Activated naive CD4-positive, alpha-beta T cell (primary cell): Measurements from ENCODE around the gene PIK3C2G.
"Not testable (repeated sequence)": the region's sequence is repeated elsewhere in the genome, so short reads cannot be mapped to it uniquely, and the experiment has no call there.

Experiments used
- DNase-seq, 4 experiments: peaks; one replicate each; lab custom pipeline; 2025; lab: John Stamatoyannopoulos, UW

The PIK3C2G gene, protein sequence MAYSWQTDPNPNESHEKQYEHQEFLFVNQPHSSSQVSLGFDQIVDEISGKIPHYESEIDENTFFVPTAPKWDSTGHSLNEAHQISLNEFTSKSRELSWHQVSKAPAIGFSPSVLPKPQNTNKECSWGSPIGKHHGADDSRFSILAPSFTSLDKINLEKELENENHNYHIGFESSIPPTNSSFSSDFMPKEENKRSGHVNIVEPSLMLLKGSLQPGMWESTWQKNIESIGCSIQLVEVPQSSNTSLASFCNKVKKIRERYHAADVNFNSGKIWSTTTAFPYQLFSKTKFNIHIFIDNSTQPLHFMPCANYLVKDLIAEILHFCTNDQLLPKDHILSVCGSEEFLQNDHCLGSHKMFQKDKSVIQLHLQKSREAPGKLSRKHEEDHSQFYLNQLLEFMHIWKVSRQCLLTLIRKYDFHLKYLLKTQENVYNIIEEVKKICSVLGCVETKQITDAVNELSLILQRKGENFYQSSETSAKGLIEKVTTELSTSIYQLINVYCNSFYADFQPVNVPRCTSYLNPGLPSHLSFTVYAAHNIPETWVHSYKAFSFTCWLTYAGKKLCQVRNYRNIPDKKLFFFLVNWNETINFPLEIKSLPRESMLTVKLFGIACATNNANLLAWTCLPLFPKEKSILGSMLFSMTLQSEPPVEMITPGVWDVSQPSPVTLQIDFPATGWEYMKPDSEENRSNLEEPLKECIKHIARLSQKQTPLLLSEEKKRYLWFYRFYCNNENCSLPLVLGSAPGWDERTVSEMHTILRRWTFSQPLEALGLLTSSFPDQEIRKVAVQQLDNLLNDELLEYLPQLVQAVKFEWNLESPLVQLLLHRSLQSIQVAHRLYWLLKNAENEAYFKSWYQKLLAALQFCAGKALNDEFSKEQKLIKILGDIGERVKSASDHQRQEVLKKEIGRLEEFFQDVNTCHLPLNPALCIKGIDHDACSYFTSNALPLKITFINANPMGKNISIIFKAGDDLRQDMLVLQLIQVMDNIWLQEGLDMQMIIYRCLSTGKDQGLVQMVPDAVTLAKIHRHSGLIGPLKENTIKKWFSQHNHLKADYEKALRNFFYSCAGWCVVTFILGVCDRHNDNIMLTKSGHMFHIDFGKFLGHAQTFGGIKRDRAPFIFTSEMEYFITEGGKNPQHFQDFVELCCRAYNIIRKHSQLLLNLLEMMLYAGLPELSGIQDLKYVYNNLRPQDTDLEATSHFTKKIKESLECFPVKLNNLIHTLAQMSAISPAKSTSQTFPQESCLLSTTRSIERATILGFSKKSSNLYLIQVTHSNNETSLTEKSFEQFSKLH (N-terminal part only)

DNA sequence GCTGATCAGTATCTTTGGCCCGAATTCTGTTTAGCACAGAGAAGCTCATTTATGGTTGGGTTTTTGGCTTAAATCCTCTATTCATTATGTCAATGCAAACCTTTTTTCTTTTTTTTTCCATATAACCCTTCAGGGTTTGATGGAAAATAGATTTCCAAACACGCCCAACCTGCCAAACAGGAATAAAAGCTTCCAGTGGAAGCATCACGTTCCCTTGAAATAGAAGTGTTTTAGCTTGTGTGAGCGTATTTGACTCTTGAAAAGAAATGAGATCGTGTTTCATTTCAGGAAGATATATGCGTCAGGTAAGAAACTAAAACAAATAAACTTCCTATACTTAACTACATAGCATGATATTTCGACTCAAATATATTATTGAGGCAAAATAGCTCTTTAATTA, at the start of gene PIK3C2G:
PIK3C2G (plus strand) TSS at position 246 of the 400 bp plus-strand sequence. CDS start 20,564 bp downstream, outside the sequence.
- DNase-seq, result no peak

DNA sequence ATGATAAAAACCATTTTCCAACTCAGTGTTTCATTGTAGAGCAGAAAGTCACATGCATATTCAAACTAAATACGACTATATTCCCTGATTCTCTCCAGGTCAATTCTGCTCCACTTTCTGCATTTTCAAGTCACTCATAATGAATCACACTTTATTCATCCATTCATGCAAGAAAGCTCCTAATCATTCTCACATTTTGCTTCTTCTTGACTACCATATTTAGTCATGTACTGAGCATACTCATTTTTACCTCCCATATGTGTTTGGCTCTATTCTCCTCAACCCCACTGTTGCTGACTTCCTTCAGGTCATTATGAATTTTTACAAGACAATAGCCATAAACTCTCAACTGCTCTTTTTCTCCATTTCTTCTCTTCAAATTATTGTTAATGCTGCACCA, 43.4 kb upstream of the PIK3C2G start:
- no peak for DNase-seq

DNA sequence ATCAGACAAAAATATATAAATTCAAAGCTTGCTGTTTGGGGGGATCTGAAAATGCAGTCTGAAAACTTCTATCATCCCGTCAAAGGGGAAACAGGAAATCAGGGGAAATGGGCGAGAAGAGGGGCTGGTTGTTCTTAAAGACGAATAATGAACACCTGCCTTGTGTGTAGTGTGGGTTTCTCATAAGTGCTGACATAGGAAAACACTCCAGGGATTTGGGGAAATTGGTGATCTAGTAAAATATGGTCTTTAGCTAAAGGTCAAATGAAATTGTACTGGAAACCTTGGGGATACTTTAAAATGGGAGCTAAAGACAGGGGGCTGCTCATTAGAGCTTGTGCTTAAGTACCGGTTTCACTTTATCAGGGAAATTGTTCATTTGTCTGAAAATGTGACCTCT, 39.6 kb upstream of the PIK3C2G start:
- no peak for DNase-seq

DNA sequence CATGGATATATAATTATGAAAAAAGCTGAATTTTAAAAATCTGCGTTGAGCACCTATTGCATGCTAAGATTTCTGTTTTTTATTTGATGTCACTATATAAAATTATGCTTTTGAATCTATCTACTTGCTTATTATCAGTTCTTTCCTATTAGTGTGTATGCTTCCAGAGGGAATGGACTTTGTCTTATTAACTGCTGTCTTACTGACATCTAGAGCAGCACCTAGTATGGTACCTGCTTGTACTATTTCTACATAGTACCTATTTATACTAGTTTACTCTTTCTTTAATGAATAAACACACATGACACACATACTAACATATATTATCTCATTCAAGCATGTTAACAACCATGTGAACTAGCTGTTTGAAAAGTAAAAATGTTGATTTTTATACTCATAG, 38.6 kb upstream of the PIK3C2G start:
- DNase-seq, result no peak

DNA sequence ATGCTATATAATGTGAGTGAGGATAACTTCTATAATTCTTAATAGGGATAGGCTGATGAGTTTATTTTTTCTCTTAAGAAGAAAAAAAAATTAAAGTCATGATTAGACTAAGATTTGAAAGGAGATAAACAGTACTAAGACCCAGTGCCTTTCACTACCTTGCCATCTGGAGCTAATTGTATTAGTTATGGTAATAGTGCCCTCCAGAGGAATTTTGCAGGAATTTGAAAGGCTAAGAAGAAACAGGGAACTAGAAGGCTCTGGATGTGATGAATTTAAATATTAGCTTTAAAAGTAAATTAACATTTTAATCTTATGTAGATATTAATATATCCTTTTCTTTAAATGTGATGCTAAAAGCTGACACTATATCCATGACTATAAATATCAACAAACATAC, 36.6 kb upstream of the PIK3C2G start:
- DNase-seq, result no peak

DNA sequence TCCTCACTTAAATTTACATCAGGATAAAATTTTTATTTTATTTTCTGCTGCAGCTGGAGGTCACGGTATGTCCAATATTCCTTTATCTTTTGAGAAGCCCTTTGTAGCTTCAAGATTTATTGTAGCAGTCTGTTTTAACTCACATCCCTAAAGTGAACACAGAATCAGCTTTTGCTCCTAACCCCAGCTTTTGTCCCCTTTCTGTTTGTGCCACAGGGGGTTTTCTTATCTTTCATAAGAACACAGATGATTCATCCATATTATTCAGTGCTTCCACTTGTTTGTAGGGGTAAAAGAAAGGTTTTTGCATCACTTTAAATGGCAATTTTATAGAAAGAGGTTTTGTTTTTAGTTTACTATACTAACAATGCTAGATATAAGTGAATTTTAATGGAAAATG, 21.8 kb upstream of the PIK3C2G start:
- no peak for DNase-seq

DNA sequence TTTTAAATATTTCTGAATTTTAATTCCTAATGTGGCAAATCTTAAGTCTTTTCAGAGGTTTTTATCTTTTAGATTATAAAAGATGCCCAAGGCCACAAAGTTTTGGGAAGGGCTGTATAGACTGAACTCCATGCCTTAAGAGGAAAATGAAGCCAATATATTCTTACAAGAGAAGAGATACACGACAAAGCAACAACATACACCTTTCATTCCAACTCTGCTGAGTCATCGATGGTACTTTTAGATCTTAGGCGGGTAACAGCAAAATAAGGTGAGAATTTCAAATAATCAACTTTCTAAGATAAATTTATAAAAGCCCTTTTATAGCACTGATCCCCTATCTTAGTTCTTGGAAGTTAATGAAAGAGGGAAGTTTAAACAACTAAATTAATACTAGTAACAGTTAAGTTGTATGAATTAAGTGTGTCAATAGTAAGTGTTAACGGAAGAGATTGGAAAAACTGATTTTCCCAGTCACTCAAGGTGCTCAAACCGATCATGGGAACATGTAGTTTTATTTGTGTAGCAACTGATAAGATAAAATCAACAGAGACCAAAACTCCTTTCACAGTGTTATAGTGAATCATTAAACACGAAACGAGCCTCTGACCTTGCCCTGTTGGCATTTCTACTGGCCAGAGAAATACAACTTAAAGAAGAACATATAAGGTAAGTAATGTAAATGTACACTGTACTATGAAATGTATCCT, 18.8 kb upstream of the PIK3C2G start:
- DNase-seq, result no peak

DNA sequence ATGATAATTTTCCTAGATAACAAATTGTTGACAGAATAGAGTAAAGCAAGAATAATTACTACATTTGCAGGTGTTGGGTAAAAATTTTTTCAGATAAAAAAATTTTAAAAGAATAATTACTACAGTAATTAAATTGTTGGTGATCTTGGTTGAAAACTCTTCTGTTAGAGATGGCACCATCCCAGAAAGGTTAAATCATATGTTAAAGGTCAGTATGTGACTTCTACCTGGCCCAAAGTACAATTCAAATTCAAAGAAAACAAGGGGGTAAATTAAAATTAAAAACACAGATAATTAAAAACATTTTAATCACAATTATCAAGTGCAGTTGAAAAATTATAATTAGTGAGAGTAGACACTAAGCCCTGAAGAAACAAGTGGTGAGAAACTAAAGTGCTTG, 18.1 kb upstream of the PIK3C2G start:
- DNase-seq, result no peak

DNA sequence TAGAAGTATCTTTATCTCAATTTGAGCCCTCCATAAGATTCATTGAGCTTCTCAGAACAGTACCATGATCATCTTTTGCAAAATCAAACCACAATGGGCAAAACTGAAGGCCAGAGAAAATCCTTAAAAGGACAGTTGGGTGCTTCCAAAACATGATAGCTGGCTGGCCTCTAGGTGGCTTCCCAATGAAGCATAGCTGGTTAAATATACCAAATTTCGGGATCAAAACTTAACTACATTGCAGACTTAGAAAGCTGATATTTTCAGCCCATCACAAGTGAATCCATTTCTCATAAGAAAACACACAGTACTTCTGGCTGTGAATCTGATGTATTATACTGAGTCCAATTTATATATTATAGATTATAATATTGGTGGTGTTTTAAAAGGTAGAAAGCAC, 15.3 kb upstream of the PIK3C2G start:
- DNase-seq, result no peak

DNA sequence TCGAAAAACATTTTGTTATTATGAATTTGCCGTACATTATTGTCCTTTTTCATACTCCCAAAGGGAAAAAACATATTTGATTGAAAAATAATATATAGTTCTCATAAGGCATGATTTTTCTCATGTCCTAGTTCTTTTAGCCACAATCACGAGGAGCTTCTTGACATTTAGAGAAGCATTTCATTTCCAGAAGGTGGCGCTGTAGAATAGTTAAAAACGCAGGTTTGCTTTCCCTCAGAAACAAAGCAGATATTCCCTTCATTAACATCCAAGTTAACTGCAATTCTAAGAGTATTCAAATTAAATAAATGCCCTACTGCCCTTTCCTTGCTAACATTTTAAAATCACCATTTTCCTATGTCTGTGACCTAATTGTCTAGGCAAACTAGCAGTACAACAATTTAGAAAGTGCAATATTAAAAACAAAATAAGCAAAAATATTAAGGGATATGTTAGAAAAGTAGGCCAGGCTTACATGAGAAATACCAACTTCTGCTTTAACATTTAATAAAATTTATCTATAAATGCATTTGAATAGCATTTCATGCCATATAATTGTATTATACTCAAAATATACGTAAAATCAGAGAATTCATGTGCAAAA, 10.9 kb upstream of the PIK3C2G start:
- no peak for DNase-seq

DNA sequence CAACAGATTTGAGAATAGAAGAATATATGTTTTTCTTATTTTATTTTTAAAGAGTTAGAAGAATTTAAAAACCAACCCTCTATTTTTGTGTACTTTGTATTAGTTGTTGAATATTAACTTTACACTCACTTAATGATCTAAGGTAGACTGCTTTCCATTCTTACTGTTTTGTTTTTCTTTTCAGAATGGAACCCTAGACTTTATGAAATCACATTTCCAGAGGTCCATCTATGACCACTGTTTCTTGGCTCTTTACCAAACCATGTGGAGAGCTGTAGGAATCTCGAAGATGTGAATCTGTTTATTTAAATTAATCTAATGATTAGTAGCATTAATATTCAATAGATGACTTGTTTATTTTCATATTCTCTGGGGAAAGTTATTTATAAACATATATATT, 7.2 kb upstream of the PIK3C2G start:
- DNase-seq, result no peak

DNA sequence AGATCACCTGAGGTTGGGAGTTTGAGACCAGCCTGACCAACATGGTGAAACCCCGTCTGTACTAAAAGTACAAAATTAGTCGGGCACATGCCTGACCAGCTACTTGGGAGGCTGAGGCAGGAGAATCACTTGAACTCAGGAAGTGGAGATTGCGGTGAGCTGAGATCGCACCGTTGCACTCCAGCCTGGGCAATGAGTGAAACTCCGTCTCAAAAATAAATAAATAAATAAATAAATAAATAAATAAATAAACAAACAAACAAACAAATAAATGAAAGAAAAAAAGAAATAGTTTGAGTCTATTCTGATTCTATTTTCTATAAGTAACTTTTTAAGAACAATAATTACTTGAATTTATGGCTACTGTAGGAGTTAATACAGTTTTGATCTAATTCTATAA, 6.3 kb upstream of the PIK3C2G start:
- not testable (repeated sequence) for DNase-seq

DNA sequence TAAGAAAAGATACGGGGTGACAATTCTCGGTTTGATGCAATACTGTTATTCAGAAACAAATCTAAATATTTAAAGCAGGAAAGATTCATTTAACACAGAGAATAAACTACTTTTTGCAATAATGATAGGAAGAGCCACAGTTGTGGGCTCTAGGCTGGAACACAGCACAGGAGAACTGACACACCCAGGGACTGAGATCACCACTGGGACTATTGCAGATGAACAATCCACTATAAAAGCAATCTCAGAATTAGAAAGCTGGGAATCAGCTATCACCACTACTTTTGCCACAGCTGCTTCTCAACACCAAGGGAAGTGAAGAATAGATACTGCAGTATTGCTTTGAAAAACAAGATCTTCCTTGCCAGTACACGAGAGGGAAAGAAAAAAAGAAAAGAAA, 4.1 kb upstream of the PIK3C2G start:
- DNase-seq, result no peak

DNA sequence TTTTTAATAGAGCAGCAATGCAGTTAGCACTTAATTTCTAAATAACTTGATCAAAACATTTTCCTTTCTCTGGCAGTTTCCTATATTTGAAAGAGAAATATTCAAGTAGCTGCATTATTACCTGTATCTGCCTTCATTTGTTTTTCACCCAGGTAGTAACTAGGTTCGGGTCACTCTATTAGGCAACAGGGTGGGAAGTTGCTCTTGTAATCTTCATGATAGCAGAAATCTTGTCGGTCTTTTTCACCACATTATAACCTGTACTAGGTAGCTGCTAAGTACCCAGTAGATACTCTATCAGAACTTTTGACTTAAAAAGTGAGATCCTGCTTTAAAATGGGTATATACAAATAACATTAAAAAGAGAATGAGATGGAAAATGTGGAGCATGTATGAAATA, 2.4 kb upstream of the PIK3C2G start:
- DNase-seq, result no peak

DNA sequence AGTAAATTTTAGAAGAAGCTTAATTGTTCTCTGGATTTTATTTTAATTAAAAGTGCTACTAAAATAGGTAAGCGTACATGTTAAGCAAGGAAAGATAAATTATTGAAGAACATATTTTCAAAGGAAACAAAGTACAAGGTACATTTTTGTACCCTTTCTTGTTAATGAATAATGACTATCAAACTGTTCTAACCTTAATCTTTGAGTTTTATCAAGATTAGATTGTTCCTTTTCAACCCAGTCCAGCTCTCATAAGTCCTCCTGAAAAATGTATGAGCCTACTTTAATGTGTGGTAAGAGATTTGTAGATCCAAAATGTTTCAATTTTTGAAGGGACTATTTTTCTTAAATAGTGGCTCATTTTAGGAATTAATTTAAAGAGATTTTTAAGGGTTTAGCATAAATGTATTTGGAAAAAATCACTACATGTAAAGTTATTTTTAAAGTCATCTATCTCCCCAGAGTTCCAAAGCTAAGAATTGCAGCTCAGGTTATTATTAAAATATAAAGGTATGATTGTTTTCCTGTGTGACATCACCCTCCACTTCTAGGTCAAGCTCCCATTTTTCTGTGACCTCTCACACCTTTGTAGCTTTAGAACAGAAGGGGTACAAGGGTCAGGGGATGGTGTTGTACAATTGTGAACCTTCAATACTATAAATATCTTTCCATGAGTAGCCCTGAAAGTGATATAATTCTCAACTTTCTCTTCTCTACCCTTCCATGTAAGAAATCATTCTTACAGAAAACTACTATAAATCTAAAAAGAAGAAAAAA, 1.2 kb upstream of the PIK3C2G start:
- DNase-seq, result no peak

DNA sequence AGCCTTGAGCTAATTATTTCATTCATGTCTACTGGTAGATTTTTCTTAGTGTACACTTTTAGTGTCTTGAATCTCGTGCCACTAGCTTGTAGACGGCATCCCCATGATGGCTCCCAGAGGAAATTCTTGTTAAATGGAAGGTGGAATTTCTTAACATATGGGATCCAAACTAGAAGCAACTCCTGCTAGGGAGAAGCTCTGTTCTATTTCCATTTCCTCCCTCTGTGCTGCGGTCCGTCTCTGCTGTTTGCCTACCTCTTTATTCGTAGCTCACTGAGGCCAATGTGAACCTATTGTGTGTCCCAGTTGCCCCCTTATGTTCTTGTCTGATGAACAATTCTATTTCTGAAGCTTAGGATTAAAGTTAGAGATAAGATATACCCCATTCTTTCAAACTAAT, 588 bp downstream of the PIK3C2G start:
- DNase-seq, result no peak

DNA sequence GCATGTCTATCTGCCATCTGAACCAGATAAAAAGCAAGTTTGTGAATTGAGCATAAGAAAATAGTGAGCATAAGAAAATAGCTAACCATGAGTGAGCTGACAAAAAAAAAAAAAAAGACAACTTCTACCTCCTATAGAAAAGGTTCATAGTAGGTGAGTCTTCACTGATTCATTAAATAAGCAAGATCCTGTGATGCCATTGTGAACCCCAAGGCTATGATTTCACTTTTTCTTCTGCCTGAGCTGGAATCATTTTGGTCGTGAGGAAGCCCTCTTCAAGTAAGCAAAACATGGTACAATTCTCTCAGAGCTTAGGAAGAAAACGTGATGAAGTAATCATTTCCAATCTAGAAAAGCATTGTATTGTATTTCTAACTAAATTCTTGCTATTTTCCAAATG, 1.2 kb downstream of the PIK3C2G start:
- DNase-seq, result no peak

DNA sequence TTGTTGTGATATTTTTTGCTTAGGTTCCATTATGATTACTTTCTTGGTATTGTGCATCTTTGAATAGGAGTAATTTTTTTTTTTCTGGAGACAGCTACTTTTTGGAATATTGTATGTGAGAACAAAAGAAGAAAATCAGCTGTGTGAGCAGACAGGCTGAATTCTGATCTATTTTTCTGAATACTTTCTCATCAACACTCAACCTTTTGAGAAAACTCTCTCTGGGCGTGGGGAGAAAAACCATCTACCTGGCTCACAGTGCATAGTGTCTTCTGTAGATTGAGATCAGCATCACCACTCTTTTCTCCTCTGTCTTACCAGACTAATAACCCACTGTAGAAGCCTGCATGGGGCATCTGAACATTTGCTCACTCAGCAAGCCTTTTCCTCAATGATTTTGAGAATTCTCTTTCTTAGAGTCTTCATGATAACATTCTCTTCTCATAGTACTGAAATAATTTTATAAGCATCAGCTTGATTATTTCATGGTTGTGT, 3.3 kb downstream of the PIK3C2G start:
- DNase-seq, result no peak

DNA sequence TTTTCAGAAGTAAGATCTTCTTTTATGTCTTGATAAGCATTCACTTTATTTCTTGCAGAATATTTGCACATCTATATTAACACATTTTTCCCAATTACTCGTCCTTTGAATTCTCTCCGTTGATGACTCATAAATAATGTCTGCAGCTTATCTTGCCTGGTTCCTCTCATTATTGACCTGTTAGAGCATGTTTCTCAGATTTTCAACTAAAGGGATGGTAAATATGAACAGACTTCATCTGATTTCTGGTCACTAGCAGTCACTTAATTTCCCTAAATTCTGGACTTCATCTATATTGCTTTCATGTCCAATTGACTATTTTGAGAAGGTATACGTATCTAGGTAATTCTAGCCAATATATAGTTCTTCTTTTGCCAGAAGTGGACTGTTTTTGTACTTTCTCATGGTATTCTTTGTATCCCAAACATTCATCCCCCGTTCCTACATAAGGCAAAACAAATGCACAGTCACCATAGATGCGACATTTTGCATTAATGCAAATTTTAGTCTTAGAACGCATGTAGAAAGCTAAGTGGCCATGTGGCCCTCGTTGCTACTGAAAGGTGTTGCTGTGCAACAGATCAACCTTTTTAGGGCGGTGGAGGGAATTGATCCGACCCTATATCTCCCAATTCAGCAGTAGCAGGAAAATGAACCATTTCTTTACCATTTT, 6.2 kb downstream of the PIK3C2G start:
- no peak for DNase-seq

DNA sequence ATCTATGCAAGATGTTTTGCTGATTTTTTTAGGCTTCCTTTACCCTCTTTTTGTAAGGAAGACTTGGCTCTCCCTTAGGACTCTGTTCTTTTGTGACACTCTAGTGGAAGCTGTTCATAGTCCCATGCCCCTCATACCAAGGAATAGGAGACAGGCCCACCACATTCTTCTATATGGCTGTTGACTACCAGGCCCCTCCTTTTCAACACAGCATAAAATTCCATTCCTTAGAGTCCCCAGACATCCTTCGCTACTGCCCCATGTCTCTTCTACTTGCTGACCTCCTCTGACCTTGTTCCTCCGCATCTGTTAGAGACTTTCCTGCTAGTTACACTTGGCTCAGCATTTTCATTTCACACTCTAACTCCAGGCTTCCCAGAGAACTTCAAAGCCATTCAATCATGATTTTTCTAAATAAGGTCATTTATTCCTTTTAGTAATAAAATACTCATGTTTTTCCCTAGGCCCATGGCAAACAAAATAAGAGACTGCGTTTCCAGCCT, 9.7 kb downstream of the PIK3C2G start:
- no peak for DNase-seq
